Bronchial epithelial cell (primary cell): ENCODE results near the gene TBX4. TPM values are rescaled to one million over a fixed set of nuclear protein-coding genes. Genes with fewer than 3 reads are reported as not detected.

ENCODE experiments used
- DNase-seq: peaks from one replicate; pipeline ENCODE4 v3.0.0-alpha.2; 2010; ENCODE audit warnings: low read depth
- FAIRE-seq: peaks from 2 replicates; lab custom pipeline; 2011; peaks lifted over from hg19 to GRCh38; lab: Jason Lieb, UNC
- H3K27me3 ChIP-seq: 2 replicates; pipeline ENCODE4 v1.5.1; 2011; ENCODE audit warnings: low read length; ENCODE audit not compliant: control insufficient read depth, insufficient read depth
- H3K36me3 ChIP-seq: 2 replicates; pipeline ENCODE4 v1.5.1; 2011; ENCODE audit warnings: low read length; ENCODE audit not compliant: control insufficient read depth, insufficient read depth
- H3K4me3 ChIP-seq: 2 replicates; pipeline ENCODE4 v1.5.1; 2011; ENCODE audit warnings: mild to moderate bottlenecking, low read depth, low read length, control low read depth
- total RNA-seq: library from RNA; depleted of rRNA; stranded (reverse); fragments of >200 nt; gene quantifications from 2 replicates; pipeline ENCODE4 v1.2.1, GENCODE V29; 2014
- TF ChIP-seq, protein P1 (sequence below): IDR thresholded peaks from 2 replicates; pipeline ENCODE4 v1.5.1; 2011; ENCODE audit warnings: mild to moderate bottlenecking, moderate library complexity, low read length, control low read depth, inconsistent platforms; ENCODE audit not compliant: insufficient read depth, severe bottlenecking

TBX4 gene
- total RNA-seq = not detected in 2 replicates

DNA sequence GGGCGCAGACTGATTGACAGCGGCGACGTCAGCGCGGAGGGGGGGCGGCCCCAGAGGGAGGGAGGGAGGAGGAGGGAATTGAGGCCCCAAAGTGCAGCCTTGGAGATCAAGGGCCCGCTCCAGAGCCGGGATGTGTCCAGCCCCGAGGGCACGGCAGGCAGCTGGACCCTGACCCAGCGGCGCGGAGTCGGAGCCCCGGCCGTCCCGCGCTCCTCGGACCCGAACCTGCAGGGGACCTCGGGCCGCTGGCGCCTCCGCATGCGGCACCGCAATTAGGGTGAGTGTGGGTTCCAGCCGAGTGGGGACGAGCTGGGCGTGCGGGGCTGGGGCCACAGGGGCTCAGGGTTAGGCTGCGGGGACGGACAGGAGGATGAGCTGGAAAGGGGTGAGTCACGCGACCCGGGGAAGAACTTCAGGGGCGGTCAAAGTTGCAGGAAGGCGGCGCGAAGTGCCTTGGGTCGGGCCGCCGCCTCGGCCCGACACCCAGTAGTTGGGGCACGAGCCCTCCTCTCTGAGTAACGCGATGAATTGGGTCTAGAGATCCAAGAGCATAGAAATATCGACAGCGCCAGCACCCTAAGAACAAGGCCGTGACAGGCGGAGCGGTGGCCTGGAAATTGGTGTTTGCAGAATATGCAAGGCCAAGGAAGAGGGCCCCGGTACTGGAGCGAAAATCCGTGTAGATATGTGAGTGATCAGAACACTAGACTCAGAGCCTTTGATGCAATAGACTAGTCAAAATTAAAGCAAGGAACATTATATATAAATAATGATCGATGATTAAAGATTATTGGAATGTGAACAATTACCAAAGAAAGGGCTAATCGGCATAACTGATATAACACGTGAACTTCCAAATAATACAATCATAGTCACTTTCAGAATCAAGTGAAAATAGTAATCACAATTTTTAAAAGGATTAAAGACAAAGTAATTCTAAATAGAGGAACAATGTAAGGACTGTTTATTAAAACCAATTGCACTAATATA is at the start of gene TBX4:
Gene TBX4, plus strand, starts transcription at position 122 of the 990 bp plus-strand sequence. CDS start 4,069 bp downstream, outside the sequence.
- TF ChIP-seq, protein P1, sequence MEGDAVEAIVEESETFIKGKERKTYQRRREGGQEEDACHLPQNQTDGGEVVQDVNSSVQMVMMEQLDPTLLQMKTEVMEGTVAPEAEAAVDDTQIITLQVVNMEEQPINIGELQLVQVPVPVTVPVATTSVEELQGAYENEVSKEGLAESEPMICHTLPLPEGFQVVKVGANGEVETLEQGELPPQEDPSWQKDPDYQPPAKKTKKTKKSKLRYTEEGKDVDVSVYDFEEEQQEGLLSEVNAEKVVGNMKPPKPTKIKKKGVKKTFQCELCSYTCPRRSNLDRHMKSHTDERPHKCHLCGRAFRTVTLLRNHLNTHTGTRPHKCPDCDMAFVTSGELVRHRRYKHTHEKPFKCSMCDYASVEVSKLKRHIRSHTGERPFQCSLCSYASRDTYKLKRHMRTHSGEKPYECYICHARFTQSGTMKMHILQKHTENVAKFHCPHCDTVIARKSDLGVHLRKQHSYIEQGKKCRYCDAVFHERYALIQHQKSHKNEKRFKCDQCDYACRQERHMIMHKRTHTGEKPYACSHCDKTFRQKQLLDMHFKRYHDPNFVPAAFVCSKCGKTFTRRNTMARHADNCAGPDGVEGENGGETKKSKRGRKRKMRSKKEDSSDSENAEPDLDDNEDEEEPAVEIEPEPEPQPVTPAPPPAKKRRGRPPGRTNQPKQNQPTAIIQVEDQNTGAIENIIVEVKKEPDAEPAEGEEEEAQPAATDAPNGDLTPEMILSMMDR = no peak
- FAIRE-seq (no peak), DNase-seq (no peak)
- peaks cover 72% of the 10 kb centered on the region for H3K27me3 ChIP-seq
- no peak within 1 kb of the TSS for H3K4me3 ChIP-seq
- H3K36me3 ChIP-seq = no peaks in the 10 kb centered on the region

DNA sequence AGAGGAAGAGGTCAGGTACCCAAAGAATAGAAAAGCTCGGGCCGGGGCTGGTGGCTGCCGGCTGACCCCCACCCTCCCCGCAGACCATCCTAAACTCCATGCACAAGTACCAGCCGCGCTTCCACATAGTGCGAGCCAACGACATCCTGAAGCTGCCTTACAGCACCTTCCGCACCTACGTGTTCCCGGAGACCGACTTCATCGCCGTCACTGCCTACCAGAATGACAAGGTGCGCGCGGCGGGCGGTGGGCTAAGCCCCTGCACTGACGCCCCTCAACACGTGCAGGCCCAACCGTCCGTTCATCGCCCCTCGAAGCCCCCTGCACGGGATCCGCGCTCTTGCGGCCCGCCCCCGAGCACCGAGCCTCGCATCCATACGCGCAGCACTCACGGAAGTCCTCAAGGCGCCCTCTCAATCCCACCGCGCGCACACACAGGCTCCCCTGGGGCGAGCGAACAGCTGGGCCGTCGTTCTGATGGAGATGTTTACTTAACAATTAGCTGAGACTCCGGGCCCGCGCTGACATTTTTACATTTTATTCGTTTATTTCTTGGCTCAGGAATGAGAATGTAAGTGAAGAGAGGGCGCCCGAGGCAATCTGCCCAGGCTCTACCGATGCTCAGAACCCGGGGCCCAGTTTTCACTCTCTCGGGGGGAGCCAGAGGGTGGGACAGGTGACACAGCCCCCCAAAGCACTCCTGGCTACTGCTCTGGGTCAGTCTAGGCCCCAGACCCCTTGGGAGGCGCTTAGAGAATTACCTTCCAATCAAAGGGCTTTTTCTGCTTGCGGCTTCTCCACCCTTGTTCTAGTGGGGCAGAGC is 49.0 kb upstream of the TBX4 start:
- Histone ChIP-seq H3K27me3 (peaks cover 59% of the 10 kb centered on the region), H3K36me3 (no peaks in the 10 kb centered on the region), H3K4me3 (no peak overlapping the region)
- FAIRE-seq = no peak
- no peak for DNase-seq
- TF ChIP-seq, protein P1 = no peak

DNA sequence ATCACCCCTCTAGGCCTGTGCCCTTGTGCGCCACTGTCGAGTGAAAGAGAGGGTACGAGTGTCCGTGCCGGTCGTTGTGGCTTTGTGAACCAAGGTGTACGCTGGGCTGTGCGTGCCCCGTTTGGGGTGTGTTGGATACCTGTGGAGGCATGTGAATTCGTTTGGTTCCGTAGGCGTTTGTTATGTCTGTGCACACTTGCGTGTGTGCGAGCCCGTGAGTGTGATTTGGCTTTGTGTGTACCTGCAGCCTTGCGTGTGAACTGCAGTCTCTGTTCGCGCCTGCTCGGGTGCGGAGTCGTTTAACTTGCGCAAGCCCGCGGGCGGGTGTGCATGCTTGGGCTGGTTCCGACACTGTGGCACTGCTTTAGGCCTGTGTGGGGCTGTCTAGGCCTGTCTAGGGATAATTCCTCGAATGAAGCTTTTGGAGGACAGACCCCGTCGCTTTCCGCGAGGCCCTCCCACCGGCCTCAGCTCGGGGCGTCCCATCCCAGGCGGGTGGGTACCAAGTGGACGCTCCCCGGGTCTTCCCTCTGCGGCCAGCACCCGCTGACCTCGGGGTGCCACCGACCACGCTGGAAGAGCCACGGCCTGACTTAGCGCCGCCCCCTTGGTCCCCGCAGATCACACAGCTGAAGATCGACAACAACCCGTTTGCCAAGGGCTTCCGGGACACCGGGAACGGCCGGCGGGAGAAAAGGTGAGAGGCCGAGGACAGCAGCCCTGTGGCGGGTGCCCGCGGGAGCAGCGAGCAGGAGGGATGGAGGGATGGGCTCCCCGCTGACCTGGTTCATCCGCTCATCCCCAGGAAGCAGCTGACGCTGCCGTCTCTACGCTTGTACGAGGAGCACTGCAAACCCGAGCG is 48.2 kb upstream of the TBX4 start:
- no peak overlapping the region for H3K4me3 ChIP-seq
- TF ChIP-seq, protein P1 = no peak
- peak; percentile 23 for FAIRE-seq
- H3K27me3 ChIP-seq = peaks cover 52% of the 10 kb centered on the region
- H3K36me3 ChIP-seq = no peaks in the 10 kb centered on the region
- DNase-seq = peak; percentile 70

DNA sequence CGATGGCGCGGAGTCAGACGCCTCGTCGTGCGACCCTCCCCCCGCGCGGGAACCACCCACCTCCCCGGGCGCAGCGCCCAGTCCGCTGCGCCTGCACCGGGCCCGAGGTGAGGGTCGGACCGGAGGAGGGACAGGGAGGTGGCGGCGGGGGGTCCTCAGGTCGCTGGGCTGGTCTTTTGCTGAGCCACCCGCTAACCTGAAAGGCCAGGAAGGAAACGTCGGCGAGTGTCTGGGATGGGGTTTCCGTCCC is 47.6 kb upstream of the TBX4 start:
- FAIRE-seq (no peak), DNase-seq (no peak)
- H3K4me3 ChIP-seq = no peak overlapping the region
- TF ChIP-seq, protein P1 = no peak
- H3K27me3 ChIP-seq = peaks cover 50% of the 10 kb centered on the region
- H3K36me3 ChIP-seq = no peaks in the 10 kb centered on the region

DNA sequence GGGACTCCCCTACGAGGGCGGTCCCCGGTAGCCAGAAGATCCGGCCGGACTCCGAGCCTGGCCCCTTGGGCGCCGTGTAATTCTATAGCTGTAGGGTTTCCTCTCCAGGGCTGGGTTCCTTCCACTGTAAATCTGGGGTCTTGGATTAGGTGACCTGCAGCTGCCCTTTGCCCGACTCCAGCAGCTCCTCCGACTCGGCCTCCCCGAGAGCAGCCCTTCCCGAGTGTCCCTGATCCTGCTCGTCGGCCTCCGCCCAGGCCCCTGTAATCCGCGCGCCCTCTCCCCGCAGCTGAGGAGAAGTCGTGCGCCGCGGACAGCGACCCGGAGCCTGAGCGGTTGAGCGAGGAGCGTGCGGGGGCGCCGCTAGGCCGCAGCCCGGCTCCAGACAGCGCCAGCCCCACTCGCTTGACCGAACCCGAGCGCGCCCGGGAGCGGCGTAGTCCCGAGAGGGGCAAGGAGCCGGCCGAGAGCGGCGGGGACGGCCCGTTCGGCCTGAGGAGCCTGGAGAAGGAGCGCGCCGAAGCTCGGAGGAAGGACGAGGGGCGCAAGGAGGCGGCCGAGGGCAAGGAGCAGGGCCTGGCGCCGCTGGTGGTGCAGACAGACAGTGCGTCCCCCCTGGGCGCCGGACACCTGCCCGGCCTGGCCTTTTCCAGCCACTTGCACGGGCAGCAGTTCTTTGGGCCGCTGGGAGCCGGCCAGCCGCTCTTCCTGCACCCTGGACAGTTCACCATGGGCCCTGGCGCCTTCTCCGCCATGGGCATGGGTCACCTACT is 47.1 kb upstream of the TBX4 start:
- H3K36me3 ChIP-seq = no peaks in the 10 kb centered on the region
- peaks cover 52% of the 10 kb centered on the region for H3K27me3 ChIP-seq
- DNase-seq (no peak), FAIRE-seq (no peak)
- no peak overlapping the region for H3K4me3 ChIP-seq
- TF ChIP-seq, protein P1 = no peak
